ENCODE results near the gene KRT84. TPM values are rescaled to one million over a fixed set of nuclear protein-coding genes. Genes with fewer than 3 reads are reported as not detected.

The KRT84 gene
- total and polyA plus RNA-seq, 7 donors, result not detected

GRCh38 chr12:52358575-52359350 is 26.7 kb downstream of the KRT84 start:
- no peaks in the 10 kb centered on the region for H3K27me3 ChIP-seq
- TF ChIP-seq POLR2A (IDR thresholded peaks at IDR 0.05) (no peak), POLR2AphosphoS5 (IDR thresholded peaks at IDR 0.05) (no peak), CTCF (IDR thresholded peaks at IDR 0.05) (no peak), EP300 (IDR thresholded peaks at IDR 0.05) (no peak)
- no peak for DNase-seq
- WGBS, 2 donors, result 63 to 74% methylated on average over 5 of the region's 5 CpGs
- no peaks in the 10 kb centered on the region for H3K4me1 ChIP-seq
- H3K36me3 ChIP-seq, result no peaks in the 10 kb centered on the region
- H3K4me3 ChIP-seq, result no peak overlapping the region
- H3K27ac ChIP-seq, result no peak overlapping the region
- no peaks in the 10 kb centered on the region for H3K9me3 ChIP-seq
- intact Hi-C loops (cut with DNase I), result no loop called here

- DNase-seq, result no peak
- intact Hi-C loops (cut with DNase I), result no loop called here
- Histone ChIP-seq H3K27ac (no peak overlapping the region), H3K36me3 (no peaks in the 10 kb centered on the region), H3K9me3 (no peaks in the 10 kb centered on the region), H3K27me3 (no peaks in the 10 kb centered on the region), H3K4me3 (no peak overlapping the region), H3K4me1 (no peaks in the 10 kb centered on the region)
- TF ChIP-seq POLR2AphosphoS5 (IDR thresholded peaks at IDR 0.05) (no peak), CTCF (IDR thresholded peaks at IDR 0.05) (no peak), POLR2A (IDR thresholded peaks at IDR 0.05) (no peak), EP300 (IDR thresholded peaks at IDR 0.05) (no peak)
- 88 to 93% methylated on average over 20 of the region's 20 CpGs for WGBS, 2 donors
Measured at GRCh38 chr12:52356762-52357580, 28.5 kb downstream of the KRT84 start.

- Histone ChIP-seq H3K27ac (no peak overlapping the region), H3K36me3 (no peaks in the 10 kb centered on the region), H3K27me3 (no peaks in the 10 kb centered on the region), H3K4me1 (peaks cover 0 to 3% (median 0%) of the 10 kb centered on the region in 4 donors), H3K4me3 (no peak overlapping the region), H3K9me3 (no peaks in the 10 kb centered on the region)
- no peak for DNase-seq
- intact Hi-C loops (cut with DNase I), result no loop called here
- TF ChIP-seq EP300 (IDR thresholded peaks at IDR 0.05), result no peak
- no peak for TF ChIP-seq POLR2A (IDR thresholded peaks at IDR 0.05)
- no peak for TF ChIP-seq CTCF (IDR thresholded peaks at IDR 0.05)
- TF ChIP-seq POLR2AphosphoS5 (IDR thresholded peaks at IDR 0.05), result no peak
- 92 to 95% methylated on average over 56 of the region's 56 CpGs for WGBS, 2 donors
Measured at GRCh38 chr12:52356031-52356761, 29.3 kb downstream of the KRT84 start.

- Histone ChIP-seq H3K27me3 (no peaks in the 10 kb centered on the region), H3K36me3 (no peaks in the 10 kb centered on the region), H3K4me3 (no peak overlapping the region), H3K4me1 (peaks cover 0 to 3% (median 0%) of the 10 kb centered on the region in 4 donors), H3K27ac (no peak overlapping the region), H3K9me3 (no peaks in the 10 kb centered on the region)
- 93 to 96% methylated on average over 8 of the region's 8 CpGs for WGBS, 2 donors
- TF ChIP-seq POLR2A (IDR thresholded peaks at IDR 0.05), result no peak
- no peak for TF ChIP-seq EP300 (IDR thresholded peaks at IDR 0.05)
- TF ChIP-seq CTCF (IDR thresholded peaks at IDR 0.05), result no peak
- no peak for TF ChIP-seq POLR2AphosphoS5 (IDR thresholded peaks at IDR 0.05)
- intact Hi-C loops (cut with DNase I), result no loop called here
- DNase-seq, result no peak
Measured at GRCh38 chr12:52355176-52355575, 30.3 kb downstream of the KRT84 start.

Measured in sigmoid colon (tissue), 7 donors.